ENCODE measurements around the gene TMEM175. TPM values are rescaled to one million over a fixed set of nuclear protein-coding genes. Genes with fewer than 3 reads are reported as not detected.
"Not testable (repeated sequence)": the region's sequence is repeated elsewhere in the genome, so short reads cannot be mapped to it uniquely, and the experiment has no call there.

TMEM175 gene
- total RNA-seq, 1 donor from 2014 or later, result 18.3 TPM

DNA sequence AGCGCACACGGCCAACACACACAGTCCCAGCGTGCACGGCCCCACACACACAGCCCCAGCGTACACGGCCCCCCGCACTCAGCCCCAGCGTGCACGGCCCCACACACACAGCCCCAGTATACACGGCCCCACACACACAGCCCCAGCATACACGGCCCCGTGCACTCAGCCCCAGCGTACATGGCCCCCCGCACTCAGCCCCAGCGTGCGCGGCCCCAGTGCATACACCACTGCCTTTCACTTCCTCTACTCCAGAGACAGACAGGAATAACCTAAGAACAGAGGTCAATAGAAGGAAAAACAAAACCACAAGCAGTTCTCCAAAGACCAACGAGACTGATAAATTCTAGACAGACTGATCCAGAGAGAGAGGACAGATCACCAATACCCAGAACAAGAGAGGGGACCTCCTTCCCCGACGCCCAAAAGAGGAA lies 17.2 kb upstream of the TMEM175 start:
- Histone ChIP-seq H3K4me3 (ENCODE audit: low read length in 3 of 3) (no peak overlapping the region), H3K9me3 (ENCODE audit: control insufficient read depth in 3 of 3, low read length in 3 of 3) (no peaks in the 10 kb centered on the region), H3K27ac (ENCODE audit: low read depth, low read length) (no peak overlapping the region), H3K4me1 (ENCODE audit: control insufficient read depth in 3 of 3, insufficient read depth in 3 of 3, low read length in 3 of 3) (peaks cover 0 to 3% (median 3%) of the 10 kb centered on the region in 3 donors), H3K9ac (ENCODE audit: low read depth in 1 of 3, low read length in 3 of 3) (no peak overlapping the region), H3K36me3 (ENCODE audit: control insufficient read depth in 3 of 3, insufficient read depth in 3 of 3, low read length in 3 of 3) (peaks cover 14 to 28% (median 27%) of the 10 kb centered on the region in 3 donors), H3K27me3 (ENCODE audit: control insufficient read depth in 3 of 3, insufficient read depth in 3 of 3, low read length in 3 of 3) (no peaks in the 10 kb centered on the region)

GRCh38 chr4:915595-915994 lies 16.7 kb upstream of the TMEM175 start:
- H3K4me1 ChIP-seq (ENCODE audit: control insufficient read depth in 3 of 3, insufficient read depth in 3 of 3, low read length in 3 of 3), result peaks cover 0 to 3% (median 3%) of the 10 kb centered on the region in 3 donors
- H3K27ac ChIP-seq (ENCODE audit: low read depth, low read length), result no peak overlapping the region
- H3K27me3 ChIP-seq (ENCODE audit: control insufficient read depth in 3 of 3, insufficient read depth in 3 of 3, low read length in 3 of 3), result no peaks in the 10 kb centered on the region
- peaks cover 11 to 27% (median 27%) of the 10 kb centered on the region in 3 donors for H3K36me3 ChIP-seq (ENCODE audit: control insufficient read depth in 3 of 3, insufficient read depth in 3 of 3, low read length in 3 of 3)
- H3K9me3 ChIP-seq (ENCODE audit: control insufficient read depth in 3 of 3, low read length in 3 of 3), result no peaks in the 10 kb centered on the region
- H3K9ac ChIP-seq (ENCODE audit: low read depth in 1 of 3, low read length in 3 of 3), result no peak overlapping the region
- no peak overlapping the region for H3K4me3 ChIP-seq (ENCODE audit: low read length in 3 of 3)

DNA sequence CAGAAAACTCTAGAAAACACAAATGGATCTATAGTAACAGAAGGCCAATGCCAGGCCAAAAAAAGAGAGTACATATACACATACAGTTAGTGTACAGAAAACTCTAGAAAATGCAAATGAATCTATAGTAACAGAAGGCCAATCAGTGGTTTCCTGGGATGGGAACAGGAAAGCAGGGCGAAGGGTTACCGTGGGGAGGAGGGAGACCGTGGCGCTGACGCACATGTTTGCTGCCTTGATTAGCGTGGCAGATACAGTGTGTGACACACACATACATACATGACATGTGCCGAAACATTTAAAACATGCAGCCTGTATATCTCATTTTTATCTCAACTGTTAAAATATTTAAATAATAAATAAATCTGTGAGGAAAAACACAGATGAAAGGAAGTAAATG lies 14.8 kb upstream of the TMEM175 start:
- Histone ChIP-seq H3K4me1 (ENCODE audit: control insufficient read depth in 3 of 3, insufficient read depth in 3 of 3, low read length in 3 of 3) (peaks cover 0 to 3% (median 3%) of the 10 kb centered on the region in 3 donors), H3K4me3 (ENCODE audit: low read length in 3 of 3) (no peak overlapping the region), H3K9me3 (ENCODE audit: control insufficient read depth in 3 of 3, low read length in 3 of 3) (no peaks in the 10 kb centered on the region), H3K36me3 (ENCODE audit: control insufficient read depth in 3 of 3, insufficient read depth in 3 of 3, low read length in 3 of 3) (peaks cover 0 to 9% (median 8%) of the 10 kb centered on the region in 3 donors), H3K27ac (ENCODE audit: low read depth, low read length) (no peak overlapping the region), H3K9ac (ENCODE audit: low read depth in 1 of 3, low read length in 3 of 3) (no peak overlapping the region), H3K27me3 (ENCODE audit: control insufficient read depth in 3 of 3, insufficient read depth in 3 of 3, low read length in 3 of 3) (no peaks in the 10 kb centered on the region)

DNA sequence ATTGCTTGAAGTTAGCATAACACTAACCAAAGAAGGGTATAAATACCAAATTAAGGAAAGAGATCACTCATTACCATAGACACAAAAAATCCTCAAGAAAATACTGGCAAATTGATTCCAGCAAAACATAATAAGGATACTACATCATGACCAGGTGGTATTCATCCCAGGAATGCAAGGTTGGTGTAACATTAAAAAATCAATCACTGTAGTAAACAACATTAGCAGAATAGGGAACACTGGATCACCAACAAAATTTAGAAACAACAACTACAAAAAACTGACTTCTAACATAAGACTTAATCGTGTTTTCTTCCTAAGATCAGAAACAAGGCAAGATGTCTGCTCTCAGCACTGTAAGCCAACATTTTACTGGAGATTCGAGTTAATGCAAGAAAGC lies 14.3 kb upstream of the TMEM175 start:
- no peaks in the 10 kb centered on the region for H3K9me3 ChIP-seq (ENCODE audit: control insufficient read depth in 3 of 3, low read length in 3 of 3)
- H3K27ac ChIP-seq (ENCODE audit: low read depth, low read length), result no peak overlapping the region
- no peak overlapping the region for H3K4me3 ChIP-seq (ENCODE audit: low read length in 3 of 3)
- H3K27me3 ChIP-seq (ENCODE audit: control insufficient read depth in 3 of 3, insufficient read depth in 3 of 3, low read length in 3 of 3), result no peaks in the 10 kb centered on the region
- peaks cover 0 to 3% (median 3%) of the 10 kb centered on the region in 3 donors for H3K4me1 ChIP-seq (ENCODE audit: control insufficient read depth in 3 of 3, insufficient read depth in 3 of 3, low read length in 3 of 3)
- peaks cover 0 to 6% (median 5%) of the 10 kb centered on the region in 3 donors for H3K36me3 ChIP-seq (ENCODE audit: control insufficient read depth in 3 of 3, insufficient read depth in 3 of 3, low read length in 3 of 3)
- H3K9ac ChIP-seq (ENCODE audit: low read depth in 1 of 3, low read length in 3 of 3), result no peak overlapping the region

- not testable (repeated sequence) for H3K4me1 ChIP-seq (ENCODE audit: control insufficient read depth in 3 of 3, insufficient read depth in 3 of 3, low read length in 3 of 3); H3K27me3 ChIP-seq (ENCODE audit: control insufficient read depth in 3 of 3, insufficient read depth in 3 of 3, low read length in 3 of 3); H3K27ac ChIP-seq (ENCODE audit: low read depth, low read length); H3K4me3 ChIP-seq (ENCODE audit: low read length in 3 of 3); H3K9me3 ChIP-seq (ENCODE audit: control insufficient read depth in 3 of 3, low read length in 3 of 3); H3K9ac ChIP-seq (ENCODE audit: low read depth in 1 of 3, low read length in 3 of 3); H3K36me3 ChIP-seq (ENCODE audit: control insufficient read depth in 3 of 3, insufficient read depth in 3 of 3, low read length in 3 of 3)
Observed at GRCh38 chr4:918591-918990, 13.7 kb upstream of the TMEM175 start.

- H3K9ac ChIP-seq (ENCODE audit: low read depth in 1 of 3, low read length in 3 of 3); H3K36me3 ChIP-seq (ENCODE audit: control insufficient read depth in 3 of 3, insufficient read depth in 3 of 3, low read length in 3 of 3); H3K27me3 ChIP-seq (ENCODE audit: control insufficient read depth in 3 of 3, insufficient read depth in 3 of 3, low read length in 3 of 3); H3K9me3 ChIP-seq (ENCODE audit: control insufficient read depth in 3 of 3, low read length in 3 of 3); H3K4me3 ChIP-seq (ENCODE audit: low read length in 3 of 3); H3K27ac ChIP-seq (ENCODE audit: low read depth, low read length); H3K4me1 ChIP-seq (ENCODE audit: control insufficient read depth in 3 of 3, insufficient read depth in 3 of 3, low read length in 3 of 3): not testable (repeated sequence)
Observed at GRCh38 chr4:919004-919680, 13.1 kb upstream of the TMEM175 start.

DNA sequence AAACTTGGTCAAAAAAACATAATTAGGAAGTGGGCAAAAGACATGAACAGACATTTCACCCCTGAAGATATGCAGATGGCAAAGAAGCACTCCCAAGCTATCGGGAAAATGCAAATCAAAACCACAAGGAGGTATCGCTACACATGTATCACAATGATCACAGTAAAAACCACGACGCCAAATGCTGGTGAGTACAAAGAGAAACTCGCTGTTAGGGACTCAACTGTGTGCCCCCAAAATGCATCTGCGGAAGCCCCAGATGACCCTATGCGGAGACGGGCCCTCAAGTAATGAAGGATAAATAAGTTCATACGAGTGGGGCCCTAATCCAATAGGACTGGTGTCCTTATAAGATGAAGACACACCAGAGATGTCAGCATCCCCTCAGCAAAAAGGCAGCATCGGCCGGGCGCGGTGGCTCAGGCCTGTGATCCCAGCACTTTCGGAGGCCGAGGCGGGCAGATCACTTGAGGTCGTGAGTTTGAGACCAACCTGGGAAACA lies 10.4 kb upstream of the TMEM175 start:
- H3K9ac ChIP-seq (ENCODE audit: low read depth in 1 of 3, low read length in 3 of 3), result peak overlapping the region in 1 of 3 donors; percentile 2
- peaks cover 0 to 3% (median 0%) of the 10 kb centered on the region in 3 donors for H3K36me3 ChIP-seq (ENCODE audit: control insufficient read depth in 3 of 3, insufficient read depth in 3 of 3, low read length in 3 of 3)
- no peak overlapping the region for H3K27ac ChIP-seq (ENCODE audit: low read depth, low read length)
- no peaks in the 10 kb centered on the region for H3K9me3 ChIP-seq (ENCODE audit: control insufficient read depth in 3 of 3, low read length in 3 of 3)
- no peaks in the 10 kb centered on the region for H3K27me3 ChIP-seq (ENCODE audit: control insufficient read depth in 3 of 3, insufficient read depth in 3 of 3, low read length in 3 of 3)
- no peak overlapping the region for H3K4me3 ChIP-seq (ENCODE audit: low read length in 3 of 3)
- H3K4me1 ChIP-seq (ENCODE audit: control insufficient read depth in 3 of 3, insufficient read depth in 3 of 3, low read length in 3 of 3), result peaks cover 3% of the 10 kb centered on the region in 3 donors

GRCh38 chr4:924107-925096 lies 7.9 kb upstream of the TMEM175 start:
- no peak overlapping the region for H3K9ac ChIP-seq (ENCODE audit: low read depth in 1 of 3, low read length in 3 of 3)
- no peaks in the 10 kb centered on the region for H3K27me3 ChIP-seq (ENCODE audit: control insufficient read depth in 3 of 3, insufficient read depth in 3 of 3, low read length in 3 of 3)
- peaks cover 0 to 3% (median 0%) of the 10 kb centered on the region in 3 donors for H3K36me3 ChIP-seq (ENCODE audit: control insufficient read depth in 3 of 3, insufficient read depth in 3 of 3, low read length in 3 of 3)
- no peak overlapping the region for H3K27ac ChIP-seq (ENCODE audit: low read depth, low read length)
- no peaks in the 10 kb centered on the region for H3K9me3 ChIP-seq (ENCODE audit: control insufficient read depth in 3 of 3, low read length in 3 of 3)
- peaks cover 4 to 9% (median 8%) of the 10 kb centered on the region in 3 donors for H3K4me1 ChIP-seq (ENCODE audit: control insufficient read depth in 3 of 3, insufficient read depth in 3 of 3, low read length in 3 of 3)
- no peak overlapping the region for H3K4me3 ChIP-seq (ENCODE audit: low read length in 3 of 3)

- no peak overlapping the region for H3K27ac ChIP-seq (ENCODE audit: low read depth, low read length)
- peaks cover 0 to 3% (median 0%) of the 10 kb centered on the region in 3 donors for H3K36me3 ChIP-seq (ENCODE audit: control insufficient read depth in 3 of 3, insufficient read depth in 3 of 3, low read length in 3 of 3)
- no peaks in the 10 kb centered on the region for H3K27me3 ChIP-seq (ENCODE audit: control insufficient read depth in 3 of 3, insufficient read depth in 3 of 3, low read length in 3 of 3)
- H3K9ac ChIP-seq (ENCODE audit: low read depth in 1 of 3, low read length in 3 of 3), result no peak overlapping the region
- H3K4me1 ChIP-seq (ENCODE audit: control insufficient read depth in 3 of 3, insufficient read depth in 3 of 3, low read length in 3 of 3), result peaks cover 8 to 12% (median 10%) of the 10 kb centered on the region in 3 donors
- no peaks in the 10 kb centered on the region for H3K9me3 ChIP-seq (ENCODE audit: control insufficient read depth in 3 of 3, low read length in 3 of 3)
- H3K4me3 ChIP-seq (ENCODE audit: low read length in 3 of 3), result no peak overlapping the region
Observed at GRCh38 chr4:925171-925570, 7.1 kb upstream of the TMEM175 start.

Measured in skeletal muscle tissue (tissue), 4 donors.